Vagina (tissue), 2 donors: ENCODE data around the gene CACNA1S.

Source experiments
- CTCF ChIP-seq, 3 experiments: fragments of 450-650 bp in 2 of 3; fragments of 200-600 bp in 1 of 3; sonication (generic) in 1 of 3; IDR thresholded peaks; one replicate each; pipeline ENCODE4 v1.5.1; 2017 to 2019; ENCODE audit warnings: antibody characterized with exemption in 3 of 3, mild to moderate bottlenecking in 2 of 3, moderate library complexity in 2 of 3
- POLR2A ChIP-seq, 2 donors: fragments of 450-650 bp; IDR thresholded peaks; one replicate each; pipeline ENCODE4 v1.6.1; 2017; ENCODE audit warnings: antibody characterized with exemption in 2 of 2, mild to moderate bottlenecking in 2 of 2, moderate library complexity in 2 of 2
- POLR2AphosphoS5 ChIP-seq, 2 donors: sonication (generic); formaldehyde crosslinking; IDR thresholded peaks; one replicate each; pipeline ENCODE4 v1.9.0; 2017; ENCODE audit warnings: antibody characterized with exemption in 2 of 2, mild to moderate bottlenecking in 2 of 2, low read depth in 1 of 2; ENCODE audit not compliant: insufficient read depth in 1 of 2

- TF ChIP-seq CTCF (IDR thresholded peaks at IDR 0.05) (no peak), POLR2A (IDR thresholded peaks at IDR 0.05) (no peak), POLR2AphosphoS5 (IDR thresholded peaks at IDR 0.05; ENCODE audit: insufficient read depth in 1 of 2, low read depth in 1 of 2) (no peak)
Observed at GRCh38 chr1:201074018-201074417, 38.2 kb downstream of the CACNA1S start.
